ENCODE data around the gene POLR3B. TPM values are rescaled to one million over a fixed set of nuclear protein-coding genes. Genes with fewer than 3 reads are reported as not detected.
A peak's percentile ranks its signal among the peaks of the same experiment; 100 is the strongest.

POLR3B gene
- total and polyA plus RNA-seq, 12 donors = 2.0 to 12.0 (median 9.2) TPM

DNA sequence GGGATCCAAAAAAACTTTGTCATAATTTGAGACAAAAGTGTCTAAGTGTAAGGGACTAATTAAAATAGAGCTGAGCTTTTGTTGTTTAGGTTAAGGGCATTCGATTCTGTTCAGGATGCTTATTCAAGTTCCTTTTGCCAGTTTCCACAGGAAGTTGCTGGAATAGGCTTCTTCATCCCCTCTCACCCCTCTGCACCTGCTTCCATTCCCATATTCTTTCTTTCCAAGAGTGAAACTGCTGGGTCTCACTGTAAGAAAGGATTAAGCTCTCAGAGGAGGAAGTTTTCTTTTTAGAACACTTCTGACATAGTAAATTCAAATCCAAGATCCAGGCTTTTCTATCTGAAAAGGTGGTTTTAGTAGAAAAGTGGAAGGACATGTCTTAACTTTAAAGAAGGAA lies 61.4 kb downstream of the POLR3B start:
- Histone ChIP-seq H3K27me3 (no peaks in the 10 kb centered on the region), H3K9me3 (no peaks in the 10 kb centered on the region), H3K4me1 (peaks cover 0 to 17% (median 13%) of the 10 kb centered on the region in 9 donors), H3K4me3 (no peak overlapping the region), H3K36me3 (peaks cover 0 to 34% (median 7%) of the 10 kb centered on the region in 9 donors), H3K27ac (no peak overlapping the region)
- ATAC-seq (no peak), DNase-seq (no peak)
- WGBS, 2 donors = 52 to 56% methylated on average over 1 of the region's 1 CpG
- intact Hi-C loops (cut with DNase I) = no loop called here
- TF ChIP-seq, protein P1, sequence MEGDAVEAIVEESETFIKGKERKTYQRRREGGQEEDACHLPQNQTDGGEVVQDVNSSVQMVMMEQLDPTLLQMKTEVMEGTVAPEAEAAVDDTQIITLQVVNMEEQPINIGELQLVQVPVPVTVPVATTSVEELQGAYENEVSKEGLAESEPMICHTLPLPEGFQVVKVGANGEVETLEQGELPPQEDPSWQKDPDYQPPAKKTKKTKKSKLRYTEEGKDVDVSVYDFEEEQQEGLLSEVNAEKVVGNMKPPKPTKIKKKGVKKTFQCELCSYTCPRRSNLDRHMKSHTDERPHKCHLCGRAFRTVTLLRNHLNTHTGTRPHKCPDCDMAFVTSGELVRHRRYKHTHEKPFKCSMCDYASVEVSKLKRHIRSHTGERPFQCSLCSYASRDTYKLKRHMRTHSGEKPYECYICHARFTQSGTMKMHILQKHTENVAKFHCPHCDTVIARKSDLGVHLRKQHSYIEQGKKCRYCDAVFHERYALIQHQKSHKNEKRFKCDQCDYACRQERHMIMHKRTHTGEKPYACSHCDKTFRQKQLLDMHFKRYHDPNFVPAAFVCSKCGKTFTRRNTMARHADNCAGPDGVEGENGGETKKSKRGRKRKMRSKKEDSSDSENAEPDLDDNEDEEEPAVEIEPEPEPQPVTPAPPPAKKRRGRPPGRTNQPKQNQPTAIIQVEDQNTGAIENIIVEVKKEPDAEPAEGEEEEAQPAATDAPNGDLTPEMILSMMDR (IDR thresholded peaks at IDR 0.05) = no peak

GRCh38 chr12:106423291-106423690 lies 65.7 kb downstream of the POLR3B start:
- DNase-seq (no peak), ATAC-seq (no peak)
- intact Hi-C loops (cut with DNase I) = no loop called here
- no peaks in the 10 kb centered on the region for H3K9me3 ChIP-seq
- no peak overlapping the region for H3K27ac ChIP-seq
- H3K4me1 ChIP-seq = peaks cover 0 to 33% (median 15%) of the 10 kb centered on the region in 9 donors
- WGBS, 2 donors = 91% methylated on average over 2 of the region's 2 CpGs
- no peak overlapping the region for H3K4me3 ChIP-seq
- peaks cover 0 to 22% (median 0%) of the 10 kb centered on the region in 9 donors for H3K36me3 ChIP-seq
- H3K27me3 ChIP-seq = no peaks in the 10 kb centered on the region
- TF ChIP-seq, protein P1 (IDR thresholded peaks at IDR 0.05) = no peak

- peaks cover 0 to 33% (median 14%) of the 10 kb centered on the region in 9 donors for H3K4me1 ChIP-seq
- no peaks in the 10 kb centered on the region for H3K9me3 ChIP-seq
- peaks cover 0 to 29% (median 0%) of the 10 kb centered on the region in 9 donors for H3K36me3 ChIP-seq
- intact Hi-C loops (cut with DNase I) = no loop called here
- H3K4me3 ChIP-seq = no peak overlapping the region
- 28 to 42% methylated on average over 1 of the region's 1 CpG for WGBS, 2 donors
- H3K27ac ChIP-seq = peak overlapping the region in 6 of 10 donors; percentile 8 to 69 (median 24)
- DNase-seq (no peak), ATAC-seq (peak in 3 of 8 donors; percentile 56 to 62 (median 59))
- no peaks in the 10 kb centered on the region for H3K27me3 ChIP-seq
- TF ChIP-seq, protein P1 (IDR thresholded peaks at IDR 0.05) = no peak
Observed at GRCh38 chr12:106425061-106425702, 67.6 kb downstream of the POLR3B start.

- TF ChIP-seq, protein P1 (IDR thresholded peaks at IDR 0.05) = no peak
- peaks cover 0 to 39% (median 0%) of the 10 kb centered on the region in 9 donors for H3K36me3 ChIP-seq
- WGBS, 2 donors = 31 to 45% methylated on average over 1 of the region's 1 CpG
- H3K9me3 ChIP-seq = no peaks in the 10 kb centered on the region
- H3K4me1 ChIP-seq = peaks cover 0 to 33% (median 19%) of the 10 kb centered on the region in 9 donors
- no peak overlapping the region for H3K4me3 ChIP-seq
- ATAC-seq (no peak), DNase-seq (no peak)
- H3K27me3 ChIP-seq = no peaks in the 10 kb centered on the region
- intact Hi-C loops (cut with DNase I) = no loop called here
- peak overlapping the region in 8 of 10 donors; percentile 11 to 54 (median 40) for H3K27ac ChIP-seq
Observed at GRCh38 chr12:106427917-106428316, 70.4 kb downstream of the POLR3B start.
